GM12801 (cell line): ENCODE measurements around the gene SVIP.

Experiments
- TF ChIP-seq, protein P1 (sequence below): IDR thresholded peaks from one replicate; pipeline ENCODE4 v1.5.1; 2011; ENCODE audit warnings: control low read depth; ENCODE audit not compliant: insufficient read length; ENCODE audit errors: extremely low read depth

Gene SVIP

DNA sequence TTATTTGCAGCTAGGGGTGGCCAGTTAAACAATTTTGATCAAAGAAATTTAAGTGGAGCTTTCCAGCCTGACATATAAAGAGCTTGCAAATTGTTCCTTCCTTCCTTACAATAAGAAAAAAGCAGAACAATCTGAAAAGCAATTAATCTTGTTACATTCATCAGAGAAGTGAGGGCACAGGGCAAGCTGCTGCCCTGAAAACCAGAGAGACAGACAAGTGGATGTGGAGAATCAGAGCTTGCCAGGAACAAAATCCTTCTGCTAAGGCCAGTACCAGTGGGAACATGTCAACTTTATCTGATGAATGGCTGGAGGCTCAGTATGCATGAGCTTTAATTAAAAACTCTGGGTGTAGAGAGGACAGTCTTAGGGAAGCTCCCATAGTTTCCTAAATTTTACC, 21.9 kb upstream of the SVIP start:
- TF ChIP-seq, protein P1, sequence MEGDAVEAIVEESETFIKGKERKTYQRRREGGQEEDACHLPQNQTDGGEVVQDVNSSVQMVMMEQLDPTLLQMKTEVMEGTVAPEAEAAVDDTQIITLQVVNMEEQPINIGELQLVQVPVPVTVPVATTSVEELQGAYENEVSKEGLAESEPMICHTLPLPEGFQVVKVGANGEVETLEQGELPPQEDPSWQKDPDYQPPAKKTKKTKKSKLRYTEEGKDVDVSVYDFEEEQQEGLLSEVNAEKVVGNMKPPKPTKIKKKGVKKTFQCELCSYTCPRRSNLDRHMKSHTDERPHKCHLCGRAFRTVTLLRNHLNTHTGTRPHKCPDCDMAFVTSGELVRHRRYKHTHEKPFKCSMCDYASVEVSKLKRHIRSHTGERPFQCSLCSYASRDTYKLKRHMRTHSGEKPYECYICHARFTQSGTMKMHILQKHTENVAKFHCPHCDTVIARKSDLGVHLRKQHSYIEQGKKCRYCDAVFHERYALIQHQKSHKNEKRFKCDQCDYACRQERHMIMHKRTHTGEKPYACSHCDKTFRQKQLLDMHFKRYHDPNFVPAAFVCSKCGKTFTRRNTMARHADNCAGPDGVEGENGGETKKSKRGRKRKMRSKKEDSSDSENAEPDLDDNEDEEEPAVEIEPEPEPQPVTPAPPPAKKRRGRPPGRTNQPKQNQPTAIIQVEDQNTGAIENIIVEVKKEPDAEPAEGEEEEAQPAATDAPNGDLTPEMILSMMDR, result no peak

DNA sequence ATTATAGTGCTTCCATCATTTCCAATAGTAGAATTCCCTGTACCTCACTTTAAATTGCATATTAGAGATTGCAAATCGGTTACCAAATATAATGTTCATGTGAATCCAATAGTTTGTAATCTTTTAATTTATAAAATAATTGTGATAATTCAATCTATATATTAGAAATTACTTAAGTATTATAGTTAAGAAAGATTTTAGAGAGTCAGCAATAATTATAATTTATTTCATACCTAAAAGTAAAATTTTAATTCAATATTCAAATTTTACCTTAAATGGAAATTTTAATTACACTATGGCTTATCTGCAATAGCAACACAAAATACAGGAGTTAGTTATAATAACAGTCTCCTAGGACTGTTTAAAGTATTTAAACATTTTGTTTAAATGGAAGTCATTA, 17.1 kb upstream of the SVIP start:
- TF ChIP-seq, protein P1, result no peak

DNA sequence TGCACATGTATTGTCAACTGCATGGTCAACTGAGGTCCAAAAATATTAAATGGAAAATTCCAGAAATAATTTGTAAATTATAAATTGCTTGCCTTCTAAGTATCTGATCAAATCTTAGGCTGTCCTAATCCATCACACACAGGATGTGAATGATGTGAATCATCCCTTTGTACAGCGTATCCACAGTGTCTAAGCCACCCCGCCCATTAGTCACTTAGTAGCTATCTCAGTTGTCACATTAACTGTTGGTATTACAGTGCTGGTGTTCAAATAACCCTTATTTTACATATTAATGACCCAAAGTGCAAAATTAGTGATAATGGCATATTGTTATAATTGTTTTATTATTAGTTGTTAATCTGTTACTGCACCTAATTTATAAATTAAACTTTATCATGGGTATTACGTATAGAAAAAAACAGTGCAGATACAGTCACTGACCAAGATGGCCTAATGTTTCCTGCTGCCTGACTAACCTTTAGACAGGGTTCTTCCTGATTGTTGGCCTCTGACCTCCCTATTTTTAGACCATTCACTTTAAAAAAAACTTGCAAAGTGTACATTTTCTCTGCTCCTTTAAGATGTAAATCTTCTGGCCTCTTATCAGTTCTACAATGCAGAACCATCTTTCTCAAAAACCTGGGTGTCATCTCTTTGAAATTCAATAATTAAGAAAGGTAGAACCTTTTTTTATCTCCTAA, 2.9 kb upstream of the SVIP start:
- TF ChIP-seq, protein P1, result no peak

DNA sequence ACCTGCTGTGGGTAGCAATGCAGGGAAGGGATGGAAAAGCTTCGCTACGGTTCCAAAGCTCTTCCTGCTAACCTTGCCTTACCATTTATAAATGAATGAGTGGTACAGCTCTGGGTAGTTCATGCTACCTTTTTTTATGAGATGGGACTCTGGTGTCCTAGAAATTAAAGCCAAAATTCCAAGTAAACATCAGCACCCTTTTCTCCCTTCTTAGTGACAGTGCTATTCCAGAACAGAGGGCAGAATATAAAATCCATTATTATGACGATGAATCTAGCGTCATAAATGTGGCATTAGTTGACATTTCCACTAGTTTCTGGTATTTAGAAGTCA, 447 bp upstream of the SVIP start:
- TF ChIP-seq, protein P1, result no peak

DNA sequence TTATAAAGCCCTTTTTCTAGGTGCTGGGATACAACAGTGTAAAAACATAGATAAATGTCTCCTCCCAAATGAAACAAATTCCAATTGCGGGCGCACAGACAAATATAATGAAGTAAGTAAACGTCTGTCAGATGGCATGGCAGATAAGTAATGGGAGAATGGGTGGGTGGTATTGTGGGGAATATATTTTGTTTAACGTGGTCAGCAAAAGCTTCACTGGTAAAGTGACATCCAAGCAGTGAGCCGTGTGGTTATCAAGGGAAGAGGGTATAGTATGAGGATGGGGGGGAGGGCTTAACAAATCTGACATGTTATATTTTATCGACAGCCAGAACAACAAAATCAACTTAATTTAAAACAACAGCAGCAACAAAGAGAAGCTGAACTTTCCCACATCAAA, 1.2 kb downstream of the SVIP start:
- TF ChIP-seq, protein P1, result no peak

DNA sequence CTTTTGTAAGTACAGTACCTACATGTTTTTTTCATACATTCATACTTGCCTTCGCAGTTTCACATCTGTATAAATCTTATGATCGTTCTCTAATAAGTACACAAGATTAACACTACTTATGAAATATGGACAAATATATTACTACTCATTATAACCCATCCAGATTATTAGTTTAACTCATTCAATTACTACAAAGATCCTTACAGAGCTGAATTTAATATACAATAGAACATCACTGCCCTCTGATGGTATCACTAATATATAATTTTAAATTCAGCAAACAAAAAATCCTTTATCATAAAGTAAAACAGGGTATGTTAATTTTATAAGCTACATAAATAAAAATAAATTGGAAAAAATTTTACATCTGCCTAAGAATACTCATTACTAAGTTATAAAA, 7.4 kb downstream of the SVIP start:
- TF ChIP-seq, protein P1, result no peak

DNA sequence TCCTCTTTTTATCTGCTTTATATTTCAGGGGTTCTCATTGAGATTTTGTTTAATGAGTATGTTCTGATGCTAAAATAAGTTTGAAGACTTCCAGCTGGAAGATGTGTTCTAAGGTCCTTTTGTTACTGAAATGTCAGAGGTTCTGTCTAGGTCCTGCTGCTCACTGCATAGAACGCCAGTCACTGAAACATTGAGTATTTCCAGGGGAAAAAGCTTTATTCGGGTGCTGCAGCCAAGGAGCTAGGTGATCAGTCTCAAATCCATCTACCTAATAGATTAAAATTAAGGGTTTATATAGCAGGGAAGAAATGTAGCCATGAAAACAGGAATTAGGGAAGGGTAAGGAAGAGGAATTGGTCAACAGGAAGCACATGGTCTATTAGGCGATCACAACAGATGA, 19.7 kb downstream of the SVIP start:
- TF ChIP-seq, protein P1, result no peak
